Esophagus mucosa (tissue), 1 donor: ENCODE data around the gene SASS6. TPM values are rescaled to one million over a fixed set of nuclear protein-coding genes. Genes with fewer than 3 reads are reported as not detected.
"Not testable (repeated sequence)": the region's sequence is repeated elsewhere in the genome, so short reads cannot be mapped to it uniquely, and the experiment has no call there.

Experiments
- ATAC-seq: fragments of 200-7000 bp; cut with Tn5 transposase; one replicate; pipeline ENCODE4 v1.9.1; 2020
- total RNA-seq: library from RNA; stranded (reverse); gene quantifications from one replicate; pipeline ENCODE4 v1.2.4, GENCODE V29; 2023
- donor health status: DM: yes; HTN: yes; CAD: no.

Gene SASS6
- total RNA-seq, 1 donor from 2014 or later: 2.9 TPM

DNA sequence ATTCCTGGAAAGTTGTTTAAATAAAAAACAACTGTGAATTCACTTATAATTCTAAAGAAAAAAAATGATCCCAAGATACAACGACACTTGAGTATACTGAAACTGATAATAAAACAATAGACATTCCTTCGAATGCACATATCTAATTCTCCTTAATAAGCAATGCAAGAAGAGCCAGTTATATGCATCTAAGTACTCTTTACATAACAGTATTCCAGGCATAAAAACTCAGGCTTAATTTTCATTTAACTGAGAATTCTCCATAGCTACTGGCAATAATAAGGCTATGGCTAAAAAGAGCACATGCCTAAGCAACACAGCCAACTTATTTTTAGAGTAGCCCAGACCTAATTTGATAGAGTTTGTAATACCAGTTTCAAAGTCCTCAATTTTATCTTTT, 31.2 kb downstream of the SASS6 start:
- ATAC-seq: no peak

DNA sequence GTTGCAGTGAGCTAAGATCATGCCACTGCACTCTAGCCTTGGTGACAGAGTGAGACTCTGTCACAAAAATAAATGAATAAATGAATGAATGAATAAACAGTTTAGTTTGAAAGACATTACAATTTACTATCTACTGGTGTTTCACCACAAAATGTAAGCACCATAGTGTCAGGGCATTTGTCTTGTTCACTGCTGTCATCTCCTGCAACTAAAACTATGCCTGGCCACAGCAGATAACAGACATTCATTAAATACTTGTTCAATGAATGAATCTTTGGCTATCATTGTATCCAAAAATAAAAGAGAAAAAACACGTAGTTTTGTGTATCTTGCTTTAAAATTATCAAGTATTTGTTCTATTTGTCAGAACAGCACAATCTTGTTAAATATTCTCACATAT, 32.5 kb downstream of the SASS6 start:
- no peak for ATAC-seq

DNA sequence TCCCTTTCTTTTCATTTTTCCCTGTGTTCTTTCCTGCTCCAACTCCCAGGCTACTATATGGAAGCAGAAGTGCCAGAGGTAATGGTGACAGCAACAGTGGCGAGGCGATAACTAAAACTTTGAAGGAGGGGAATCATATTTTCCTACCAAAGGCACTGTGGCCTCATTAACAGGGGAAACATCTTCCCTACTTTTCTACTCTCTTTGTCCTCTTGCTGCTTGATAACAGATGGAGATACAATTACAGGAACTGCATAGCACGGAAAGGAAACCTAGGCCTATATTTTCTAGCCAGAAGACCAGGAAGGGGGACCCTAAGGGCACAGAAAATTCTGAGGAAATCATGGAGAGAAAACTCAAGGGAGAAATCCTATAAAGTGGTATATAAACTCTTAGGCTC, 42.3 kb downstream of the SASS6 start:
- no peak for ATAC-seq

DNA sequence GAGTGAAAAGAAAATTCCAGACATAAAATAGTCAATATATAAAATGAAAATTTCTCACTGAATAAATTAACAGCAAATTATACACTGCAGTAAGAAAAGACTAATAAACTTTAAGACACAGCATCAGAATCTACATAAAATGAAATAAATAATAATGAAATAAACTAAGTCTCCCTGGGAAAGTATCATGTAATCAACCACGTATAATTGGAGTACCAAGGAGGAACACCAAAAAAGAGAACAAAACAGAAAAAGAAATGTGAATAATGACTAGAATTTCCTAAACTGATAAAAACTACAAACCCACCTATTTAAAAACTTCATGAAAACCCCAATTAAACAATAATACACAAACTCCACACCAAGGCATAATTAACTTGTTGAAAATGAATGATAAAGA, 43.6 kb downstream of the SASS6 start:
- no peak for ATAC-seq

DNA sequence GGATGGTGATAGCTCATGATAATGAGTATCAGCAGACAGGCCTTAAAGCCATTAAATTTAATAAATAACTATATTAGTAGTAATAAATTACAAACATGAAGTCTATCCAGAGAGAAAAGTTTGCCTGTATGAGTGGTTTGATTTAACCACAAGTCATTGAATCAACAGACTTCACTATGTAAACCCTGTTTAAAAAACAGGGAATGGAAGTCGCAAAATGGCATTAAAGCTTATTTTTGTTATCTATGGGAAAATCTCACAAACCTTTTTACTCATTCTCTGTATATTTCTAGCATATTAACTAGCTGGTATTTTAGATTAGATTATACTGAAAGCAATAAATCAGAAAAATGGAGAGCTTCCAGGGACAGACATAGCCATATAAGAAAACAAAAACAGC, 45.3 kb downstream of the SASS6 start:
- no peak for ATAC-seq

DNA sequence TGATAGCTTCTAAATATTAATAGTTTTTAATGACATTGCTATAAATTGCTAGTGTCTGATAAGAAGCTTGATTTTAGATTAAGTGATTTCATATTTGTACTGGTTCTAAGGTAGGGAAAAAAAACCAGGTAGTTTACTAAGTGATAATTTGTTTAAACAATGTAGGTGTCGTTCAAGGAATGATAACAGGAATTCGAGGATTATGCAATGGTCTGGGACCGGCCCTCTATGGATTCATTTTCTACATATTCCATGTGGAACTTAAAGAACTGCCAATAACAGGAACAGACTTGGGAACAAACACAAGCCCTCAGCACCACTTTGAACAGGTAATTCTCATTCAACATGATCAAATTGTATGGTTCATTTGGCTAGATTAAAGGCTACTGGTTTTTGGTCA, 52.4 kb downstream of the SASS6 start:
- ATAC-seq: no peak

DNA sequence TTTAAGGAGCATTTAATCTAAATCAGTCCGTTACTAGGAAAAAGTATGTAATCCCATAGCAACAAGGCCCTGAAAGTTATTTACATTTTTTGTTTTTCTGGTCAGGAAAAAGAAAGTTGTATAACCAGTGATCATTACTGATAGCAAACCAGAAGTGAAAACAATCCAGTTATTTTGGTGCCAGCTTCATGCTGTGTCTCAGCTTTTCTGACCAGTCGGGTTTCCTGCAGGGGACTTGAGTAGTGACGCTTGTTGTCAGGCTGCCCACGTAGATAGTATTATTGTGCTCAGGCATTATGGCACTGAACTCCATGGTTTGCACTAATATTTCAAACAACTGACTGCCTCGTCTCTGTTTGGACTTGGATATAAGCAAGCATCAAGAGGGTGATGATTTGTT, 55.2 kb downstream of the SASS6 start:
- no peak for ATAC-seq

DNA sequence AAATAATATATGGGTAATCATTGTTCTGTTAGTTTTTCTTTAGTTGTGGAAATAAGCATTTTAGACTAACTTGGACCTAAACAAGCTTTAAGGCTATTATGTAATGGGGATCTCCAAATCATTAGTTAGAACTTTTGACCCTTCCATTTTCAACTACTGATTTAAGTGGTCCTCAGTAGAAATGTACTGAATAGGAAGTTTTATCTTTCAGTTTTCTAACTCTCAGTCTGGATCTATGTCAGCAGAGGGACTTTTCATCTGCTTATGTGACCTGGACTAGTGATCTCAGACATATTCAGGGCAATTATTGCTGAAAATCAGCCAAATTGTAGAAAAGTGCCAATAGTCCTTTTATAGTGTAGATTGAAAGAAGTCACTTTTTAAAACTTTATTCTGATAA, 56.0 kb downstream of the SASS6 start:
- ATAC-seq: no peak

DNA sequence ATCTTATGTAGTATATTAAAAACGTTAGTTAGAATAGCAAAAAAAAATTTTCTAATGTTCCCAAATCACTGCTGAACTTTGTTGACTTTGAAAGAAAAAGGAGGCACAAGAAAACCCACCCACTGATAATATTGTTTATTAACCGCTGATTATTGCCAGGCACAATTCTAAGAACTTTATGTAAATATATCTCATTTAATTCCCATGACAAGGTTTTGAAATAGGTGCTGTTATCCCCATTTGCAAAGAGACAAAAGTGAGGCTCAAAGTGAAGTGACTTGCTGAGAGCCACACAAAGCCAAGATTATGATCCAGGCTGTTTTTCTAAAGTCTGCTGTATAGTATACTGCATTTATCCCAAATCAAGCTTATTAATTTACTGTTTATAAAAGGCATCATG, 56.4 kb downstream of the SASS6 start:
- no peak for ATAC-seq

DNA sequence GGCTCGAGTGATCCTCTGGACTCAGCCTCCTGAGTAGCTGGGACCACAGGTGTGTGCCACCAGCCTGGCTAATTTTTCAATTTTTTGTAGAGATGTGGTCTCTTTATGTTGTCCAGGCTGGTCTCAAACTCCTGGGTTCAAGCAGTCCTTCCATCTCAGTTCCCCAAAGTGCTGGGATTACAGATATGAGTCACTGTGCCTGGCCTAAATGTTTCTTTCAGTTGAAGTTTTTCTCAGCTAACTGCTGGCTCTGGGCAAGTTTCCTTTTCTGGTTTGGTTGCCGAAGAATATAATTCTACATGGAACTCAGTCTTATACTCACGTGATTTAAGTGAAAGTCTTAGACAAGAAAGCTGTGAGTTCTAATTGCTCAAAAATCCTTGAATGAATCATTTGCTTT, 57.0 kb downstream of the SASS6 start:
- ATAC-seq: no peak

DNA sequence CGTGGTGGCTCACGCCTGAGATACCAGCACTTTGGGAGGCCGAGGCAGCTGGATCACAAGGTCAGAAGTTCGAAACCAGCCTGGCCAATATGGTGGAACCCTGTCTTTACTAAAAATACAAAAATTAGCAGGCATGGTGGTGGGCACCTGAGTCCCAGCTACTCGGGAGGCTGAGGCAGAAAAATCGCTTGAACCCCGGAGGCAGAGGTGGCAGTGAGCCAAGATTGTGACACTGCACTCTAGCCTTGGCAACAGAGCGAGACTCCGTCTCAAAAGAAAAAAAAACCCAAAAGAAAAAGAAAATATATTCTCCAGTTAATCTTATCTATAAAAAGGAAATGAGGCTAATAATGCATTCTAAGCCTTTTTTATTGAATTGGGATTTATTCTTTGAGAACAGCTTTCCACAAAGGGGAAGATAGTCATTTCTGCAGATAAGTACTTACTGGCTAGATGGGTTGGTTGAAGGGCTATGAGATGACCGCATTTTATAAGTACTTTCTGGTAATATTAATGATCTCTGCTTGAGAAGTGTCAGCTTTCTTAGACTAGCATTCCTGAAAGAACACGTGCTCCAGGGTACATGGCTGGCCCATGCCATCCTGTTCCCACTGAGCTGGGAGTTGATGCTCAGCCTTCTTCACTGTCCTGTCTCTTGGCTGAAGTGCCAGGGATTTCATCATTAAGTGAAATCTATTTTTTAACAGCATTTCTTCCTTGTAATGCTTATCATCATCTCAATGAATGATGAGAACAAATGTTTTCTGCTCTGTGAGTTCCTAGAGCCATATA, 57.9 kb downstream of the SASS6 start:
- no peak for ATAC-seq

DNA sequence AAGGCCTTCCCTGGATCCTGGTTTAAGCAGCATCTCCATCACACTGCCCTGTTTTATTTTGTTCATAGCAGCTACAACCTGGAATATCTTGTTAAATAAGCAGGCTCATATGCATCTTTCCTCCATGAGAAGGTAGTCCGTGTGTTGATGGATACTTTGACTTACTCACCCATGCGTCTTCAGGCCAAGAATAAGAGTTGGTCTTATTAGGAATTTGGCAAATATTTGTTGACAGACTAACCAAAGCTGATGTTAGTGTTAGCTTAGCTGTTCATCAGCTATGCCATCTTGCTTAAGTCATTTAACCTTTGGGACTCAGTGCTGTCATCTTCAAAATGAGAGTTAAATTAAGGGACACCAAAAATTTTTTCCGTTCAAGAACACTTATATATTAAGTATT, 59.2 kb downstream of the SASS6 start:
- no peak for ATAC-seq

DNA sequence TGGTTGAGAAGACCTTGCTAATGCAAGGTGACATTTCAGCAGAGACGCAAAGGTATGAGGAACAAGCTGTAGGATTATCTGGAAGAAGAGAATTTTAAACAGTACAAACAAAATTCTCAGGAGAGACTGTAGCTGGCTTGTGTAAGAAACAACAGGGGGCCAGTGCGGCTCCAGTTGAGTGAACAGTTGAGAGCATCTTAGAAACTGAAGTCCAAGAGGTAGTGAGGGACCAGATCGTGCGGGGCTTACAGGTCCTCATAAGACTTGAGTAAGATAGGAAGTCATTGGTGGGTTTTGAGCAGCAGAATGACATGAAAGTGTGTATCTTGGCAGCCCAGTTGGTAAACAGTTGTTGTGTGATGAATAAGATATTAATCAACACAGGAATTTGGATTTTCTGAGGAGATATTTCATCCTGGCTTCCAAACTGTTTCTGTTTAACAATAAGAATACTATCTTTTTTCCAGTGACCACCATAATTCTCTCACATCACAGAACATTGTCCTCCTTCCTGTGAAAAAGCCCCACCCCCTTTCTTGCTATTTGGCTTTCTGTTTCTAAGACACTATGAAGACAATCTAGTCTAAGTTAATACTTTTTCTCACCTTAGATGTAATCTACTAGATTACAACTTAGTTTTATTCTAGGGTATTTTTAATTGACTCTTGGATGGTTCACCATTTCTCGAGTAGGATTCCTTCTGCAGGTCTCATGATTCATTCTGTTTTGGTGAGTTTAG, 62.4 kb downstream of the SASS6 start:
- ATAC-seq: no peak

DNA sequence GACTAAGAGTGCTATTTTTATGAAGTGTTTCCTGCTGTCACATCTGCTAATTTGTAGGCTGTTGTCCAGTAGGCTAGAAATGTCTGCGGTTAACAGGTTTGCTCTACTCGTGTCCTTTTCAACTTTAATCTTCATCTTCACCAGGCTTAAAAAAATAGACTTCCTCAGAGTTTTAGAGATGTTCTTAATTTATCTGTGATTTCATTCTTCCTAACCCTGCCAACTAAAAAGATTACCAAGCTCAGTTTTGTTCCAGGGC, 66.8 kb downstream of the SASS6 start:
- ATAC-seq: no peak

DNA sequence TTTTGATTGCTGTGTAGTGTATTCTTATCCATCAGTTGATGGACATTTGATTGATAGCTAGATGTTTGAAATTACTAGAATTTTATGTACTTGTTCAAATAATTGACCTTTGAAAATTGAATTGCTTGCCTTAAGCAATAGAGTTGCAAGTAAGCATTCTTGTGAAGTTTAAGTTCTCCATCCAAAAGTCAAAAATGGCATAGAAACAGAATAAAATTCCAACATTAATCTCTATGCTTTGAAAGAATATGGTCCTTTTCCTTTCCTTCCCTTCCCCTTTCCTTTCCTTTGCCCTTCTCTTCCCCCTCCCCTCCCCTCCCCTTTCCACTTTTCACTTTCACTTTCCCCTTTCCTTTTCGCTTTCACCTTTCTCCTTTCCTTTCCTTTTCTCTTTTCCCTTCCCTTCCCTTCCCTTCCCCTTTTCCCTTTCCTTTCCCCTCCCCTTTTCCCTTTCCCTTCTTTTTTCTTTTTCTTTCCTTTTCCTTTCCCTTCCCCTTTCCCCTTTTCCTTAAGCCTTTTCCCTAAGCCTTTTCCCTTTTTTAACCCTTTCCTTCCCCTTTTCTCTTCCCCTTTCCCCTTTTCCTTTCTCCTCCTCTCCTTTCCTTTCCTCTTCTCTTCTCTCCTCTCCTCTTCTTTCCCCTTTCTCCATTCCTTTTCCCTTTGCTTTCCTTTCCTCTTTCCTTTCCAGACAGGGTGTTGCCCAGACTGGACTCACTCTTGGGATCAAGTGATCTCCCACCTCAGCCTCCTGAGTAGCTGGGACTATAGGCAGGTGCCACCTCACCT, 67.4 kb downstream of the SASS6 start:
- ATAC-seq: no peak

DNA sequence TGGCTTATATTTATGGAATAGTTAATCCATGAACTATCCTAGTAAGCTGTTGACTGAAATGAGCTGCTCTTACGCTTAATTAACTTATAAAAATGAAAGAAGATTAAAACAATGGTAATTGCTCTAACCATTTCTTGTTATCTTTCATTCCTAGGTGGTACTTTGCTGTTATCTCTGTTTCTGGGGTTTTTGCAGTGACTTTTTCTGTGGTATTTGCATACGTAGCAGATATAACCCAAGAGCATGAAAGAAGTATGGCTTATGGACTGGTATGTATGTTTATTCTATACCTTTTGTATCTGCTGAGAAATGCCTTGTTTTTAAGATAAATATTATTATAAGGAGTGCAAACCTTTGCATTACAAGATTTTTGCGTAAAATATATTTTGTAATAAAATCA, 71.0 kb downstream of the SASS6 start:
- ATAC-seq: no peak

DNA sequence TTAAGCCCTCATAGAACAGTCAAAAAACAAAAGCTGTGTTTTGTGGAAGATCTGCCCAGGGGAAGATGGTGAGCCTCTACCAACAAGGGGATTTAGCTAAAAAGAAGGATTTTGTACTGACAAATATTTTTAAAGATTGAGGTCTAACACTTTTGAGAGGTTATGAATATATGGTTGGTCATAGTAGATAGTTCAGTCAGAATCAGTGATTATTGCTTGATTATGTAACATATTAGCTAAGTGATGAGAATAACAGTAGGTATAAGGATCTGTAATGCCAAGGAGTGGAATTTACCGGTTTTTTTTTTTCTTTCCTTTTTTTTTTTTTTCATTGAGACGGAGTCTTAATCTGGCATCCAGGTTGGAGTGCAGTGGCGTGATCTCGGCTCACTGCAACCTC, 79.0 kb downstream of the SASS6 start:
- ATAC-seq: no peak

DNA sequence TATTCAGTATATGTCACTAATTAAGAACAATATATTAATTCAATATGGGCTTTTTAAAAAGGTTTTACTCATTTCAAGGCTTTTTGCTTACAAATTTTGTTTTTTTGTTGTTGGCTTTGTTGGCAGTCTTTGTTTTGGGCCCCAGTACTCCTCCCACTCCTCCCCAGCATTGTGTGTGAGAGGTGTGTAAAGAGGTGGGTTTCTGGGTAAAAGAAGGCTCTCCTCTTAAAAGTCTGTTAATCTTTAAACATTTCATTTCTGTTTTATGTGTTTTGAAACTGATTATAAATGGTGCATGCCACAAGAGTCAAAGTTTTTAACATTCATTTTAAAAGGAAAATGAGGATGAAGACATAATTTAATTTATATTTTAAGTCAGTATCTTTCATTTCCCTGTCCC, 79.6 kb downstream of the SASS6 start:
- ATAC-seq: no peak

DNA sequence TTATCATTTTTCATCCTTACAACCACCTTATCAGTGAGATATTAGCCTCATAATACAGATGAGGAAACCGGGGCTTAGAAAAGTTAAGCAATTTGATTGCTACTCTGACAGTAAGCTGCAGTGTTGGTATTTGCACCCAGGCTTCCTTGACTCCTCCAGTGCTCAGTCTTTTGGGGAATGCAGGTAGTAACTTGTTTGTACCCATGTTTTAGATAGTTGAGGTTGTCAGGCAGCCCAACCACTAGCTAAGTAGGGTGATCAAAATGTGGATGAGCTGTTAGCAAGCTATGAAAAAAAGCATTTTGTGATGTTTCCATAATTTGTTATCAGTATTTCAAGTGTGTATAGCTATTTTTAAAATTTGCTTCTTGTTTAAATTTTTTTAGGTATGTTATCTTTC, 80.8 kb downstream of the SASS6 start:
- ATAC-seq: peak; percentile 70

DNA sequence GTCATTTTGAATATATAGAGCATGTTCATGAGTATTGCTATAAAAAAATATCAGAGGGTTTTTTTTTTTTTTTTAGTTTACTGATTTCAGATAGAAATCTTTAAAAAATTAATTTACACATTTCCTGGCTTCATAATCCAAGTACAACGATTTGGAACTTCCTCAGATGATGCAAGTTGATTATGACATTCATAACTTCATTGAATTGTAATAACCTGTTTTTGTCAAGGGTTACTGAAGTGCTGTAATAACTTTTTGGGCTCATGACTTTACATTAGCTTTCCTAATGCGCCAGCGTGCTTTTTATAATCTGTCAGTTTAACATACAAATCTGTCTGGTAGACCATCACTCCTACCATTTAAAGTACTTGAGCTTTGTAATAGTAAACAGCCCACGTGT, 81.3 kb downstream of the SASS6 start:
- ATAC-seq: peak; percentile 38

DNA sequence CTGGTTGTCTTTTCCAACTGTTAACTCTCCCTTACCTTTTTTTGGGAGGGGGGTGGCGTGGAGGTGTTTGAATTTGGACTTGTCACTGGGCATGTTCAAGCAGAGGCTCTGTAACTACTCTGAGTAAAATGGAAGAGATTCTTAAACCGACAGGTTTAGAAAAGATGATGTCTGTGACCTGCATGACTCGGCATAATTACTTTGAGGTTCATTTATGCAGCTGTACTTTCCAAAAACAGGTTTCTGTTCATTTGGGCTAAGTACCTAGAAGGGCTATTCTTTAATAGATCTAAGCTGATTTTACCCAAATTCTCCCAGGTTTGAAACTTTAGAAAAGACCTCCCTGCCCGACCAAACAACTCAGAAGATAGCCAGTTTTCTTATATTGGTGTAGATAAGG, 82.6 kb downstream of the SASS6 start:
- peak; percentile 62 for ATAC-seq

DNA sequence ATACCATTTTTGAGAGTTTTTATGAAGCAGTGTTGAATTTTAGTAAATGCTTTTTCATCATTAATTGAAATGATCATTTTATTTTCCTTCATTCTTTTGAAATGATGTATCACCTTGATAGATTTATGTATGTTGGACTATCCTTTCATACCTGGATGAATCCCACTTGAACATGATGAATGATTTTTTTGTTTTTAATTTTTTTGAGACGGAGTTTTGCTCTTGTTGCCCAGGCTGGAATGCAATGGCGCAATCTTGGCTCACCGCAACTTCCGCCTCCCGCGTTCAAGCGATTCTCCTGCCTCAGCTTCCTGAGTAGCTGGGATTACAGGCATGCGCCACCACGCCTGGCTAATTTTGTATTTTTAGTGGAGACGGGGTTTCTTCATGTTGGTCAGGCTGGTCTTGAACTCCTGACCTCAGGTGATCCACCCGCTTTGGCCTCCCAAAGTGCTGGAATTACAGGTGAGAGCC, 85.5 kb downstream of the SASS6 start:
- ATAC-seq: not testable (repeated sequence)

DNA sequence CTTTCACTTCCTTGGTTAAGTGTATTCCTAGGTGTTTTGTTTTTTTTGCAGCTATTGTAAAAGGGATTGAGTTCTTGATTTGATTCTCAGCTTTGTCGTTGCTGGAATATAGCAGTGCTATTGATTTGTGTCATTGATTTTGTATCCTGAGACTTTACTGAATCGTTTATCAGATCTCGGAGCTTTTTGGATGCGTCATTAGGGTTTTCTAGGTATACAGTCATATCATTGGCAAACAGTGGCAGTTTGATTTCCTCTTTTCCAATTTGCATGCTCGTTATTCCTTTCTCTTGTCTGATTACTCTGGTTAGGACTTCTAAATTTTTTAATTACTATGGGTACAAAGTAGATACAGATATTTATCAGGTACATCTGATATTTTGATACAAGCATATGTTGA, 87.5 kb downstream of the SASS6 start:
- no peak for ATAC-seq

DNA sequence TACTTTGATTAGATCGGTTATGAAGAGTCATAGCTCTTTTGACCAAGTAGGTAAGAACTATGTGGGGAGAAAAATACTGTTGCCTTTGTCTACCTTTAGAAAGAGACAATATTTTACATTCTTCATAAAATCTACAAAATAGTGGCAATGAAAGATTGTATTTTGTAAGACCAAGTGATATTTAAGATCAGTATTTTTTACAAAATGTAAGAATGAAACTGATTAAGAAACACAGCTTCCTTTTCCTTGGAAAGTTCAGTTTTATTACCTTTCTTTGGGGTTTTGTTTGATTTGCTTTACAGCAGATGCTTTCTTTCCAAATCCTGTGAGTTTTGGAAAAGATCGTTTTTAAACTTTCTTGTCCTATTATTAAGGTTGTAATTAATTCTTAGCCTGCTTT, 93.1 kb downstream of the SASS6 start:
- ATAC-seq: no peak
